NOMO-1 treated with DMSO at 0.1 percent for 48 hours (cell line): ENCODE data around the gene MPHOSPH8.
A peak's percentile ranks its signal among the peaks of the same experiment; 100 is the strongest.
"Not testable (repeated sequence)": the region's sequence is repeated elsewhere in the genome, so short reads cannot be mapped to it uniquely, and the experiment has no call there.

Experiments
- DNase-seq: peaks from one replicate; lab custom pipeline; 2025; ENCODE audit not compliant: unreplicated experiment; lab: John Stamatoyannopoulos, UW

MPHOSPH8 gene

DNA sequence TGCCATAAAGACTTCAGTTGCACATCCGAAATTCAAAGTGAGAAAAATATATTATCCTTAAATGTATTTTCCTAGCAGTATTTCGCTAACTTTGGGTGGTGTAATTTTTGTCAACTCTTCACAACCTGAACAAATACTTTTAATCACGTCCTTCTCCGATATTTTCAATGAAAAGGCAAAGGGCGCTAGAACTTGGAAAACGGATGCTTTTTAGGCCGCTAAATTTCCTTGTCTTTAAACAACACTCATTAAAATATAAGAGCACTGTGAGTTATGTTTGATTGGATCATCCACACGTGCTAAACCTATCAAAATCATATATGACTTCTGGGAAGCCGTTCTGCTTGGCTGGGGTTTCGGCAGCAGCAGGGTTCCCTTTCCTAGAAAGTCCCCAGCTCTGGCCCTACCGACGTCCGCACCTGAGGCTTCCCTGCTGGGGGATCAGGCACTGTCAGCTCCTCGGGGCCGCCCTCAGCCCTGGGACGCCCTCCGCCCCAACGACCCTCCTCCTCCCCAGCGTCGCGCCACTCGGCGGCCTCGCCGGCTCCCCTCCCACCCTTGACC, 462 bp upstream of the MPHOSPH8 start:
- DNase-seq = peak; percentile 84

DNA sequence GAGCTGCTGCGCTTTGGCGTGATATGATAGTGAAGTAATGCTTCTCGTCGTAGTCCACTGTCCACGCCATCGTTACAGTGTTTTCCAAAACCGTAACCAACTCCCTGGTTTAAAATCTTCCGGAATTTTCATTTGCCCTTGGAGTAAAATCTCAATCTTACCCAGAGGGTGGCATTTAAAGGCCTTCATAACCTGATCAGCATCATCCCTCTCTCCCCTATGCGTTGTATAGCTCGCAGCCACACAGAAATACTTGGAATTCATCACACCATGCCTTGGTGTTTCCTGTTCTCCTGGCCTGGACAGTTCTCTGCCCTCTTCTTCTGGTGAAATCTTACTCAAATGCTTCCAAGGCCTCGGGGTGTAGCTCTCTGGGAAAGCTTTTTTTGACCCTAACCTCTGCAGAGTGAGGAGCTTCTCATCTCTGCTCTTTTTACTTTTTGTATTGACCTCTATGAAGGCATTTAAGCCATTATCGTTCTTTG, 839 bp downstream of the MPHOSPH8 start:
- no peak for DNase-seq

DNA sequence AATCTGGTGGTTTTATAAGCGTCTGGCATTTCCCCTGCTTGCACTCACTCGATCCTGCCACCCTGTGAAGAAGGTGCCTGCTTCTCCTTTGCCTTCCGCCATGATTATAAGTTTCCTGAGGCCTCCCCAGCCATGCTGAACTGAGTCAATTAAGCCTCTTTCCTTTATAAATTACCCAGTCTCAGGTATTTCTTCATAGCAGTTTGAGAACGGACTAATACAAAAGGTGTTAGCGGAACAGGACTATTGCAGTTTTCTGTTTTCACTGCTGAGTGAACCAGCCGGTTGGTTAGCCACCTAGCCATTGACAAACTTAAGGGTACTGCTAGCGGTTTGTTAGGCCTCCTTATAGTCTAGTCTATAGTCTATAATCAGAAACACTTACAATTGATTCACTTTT, 2.5 kb downstream of the MPHOSPH8 start:
- DNase-seq = not testable (repeated sequence)

DNA sequence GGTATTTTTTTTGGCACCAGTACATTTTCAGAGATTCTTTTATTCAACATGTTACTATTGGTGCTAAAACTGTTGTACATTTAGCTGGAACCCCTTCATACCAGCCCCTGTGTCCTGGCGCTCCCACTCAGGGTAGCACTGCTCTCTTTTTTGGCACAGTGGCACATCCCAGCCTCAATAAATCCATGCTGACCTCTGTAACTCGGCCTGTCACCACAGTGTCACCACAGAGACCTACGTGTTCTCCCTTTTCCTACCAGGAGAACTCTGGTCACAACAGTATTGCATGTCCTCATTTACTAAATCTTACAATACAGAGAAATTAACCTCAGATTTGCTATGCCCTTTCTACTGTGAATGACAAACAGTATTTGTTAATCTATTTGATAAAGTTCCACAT, 10.2 kb downstream of the MPHOSPH8 start:
- no peak for DNase-seq

DNA sequence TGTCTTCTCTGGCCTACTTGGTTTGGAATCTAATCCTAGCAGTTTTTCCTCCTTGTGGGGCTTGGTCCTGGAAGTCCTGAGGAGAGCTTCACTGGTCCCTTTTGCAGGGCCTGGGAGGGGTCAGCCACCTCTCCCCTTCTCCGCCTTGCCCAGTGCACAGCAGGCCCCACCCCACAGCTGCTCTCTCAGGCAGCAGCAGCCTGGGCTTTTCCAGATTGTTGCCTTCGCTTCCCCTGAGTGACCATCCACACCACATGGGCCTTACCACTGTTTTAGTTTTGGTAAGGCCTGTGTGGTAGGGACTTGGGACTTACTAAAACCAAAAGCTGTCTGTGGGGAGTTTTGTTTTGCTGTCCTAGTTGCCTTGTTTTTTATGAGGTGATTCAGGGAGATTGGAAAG, 11.5 kb downstream of the MPHOSPH8 start:
- no peak for DNase-seq

DNA sequence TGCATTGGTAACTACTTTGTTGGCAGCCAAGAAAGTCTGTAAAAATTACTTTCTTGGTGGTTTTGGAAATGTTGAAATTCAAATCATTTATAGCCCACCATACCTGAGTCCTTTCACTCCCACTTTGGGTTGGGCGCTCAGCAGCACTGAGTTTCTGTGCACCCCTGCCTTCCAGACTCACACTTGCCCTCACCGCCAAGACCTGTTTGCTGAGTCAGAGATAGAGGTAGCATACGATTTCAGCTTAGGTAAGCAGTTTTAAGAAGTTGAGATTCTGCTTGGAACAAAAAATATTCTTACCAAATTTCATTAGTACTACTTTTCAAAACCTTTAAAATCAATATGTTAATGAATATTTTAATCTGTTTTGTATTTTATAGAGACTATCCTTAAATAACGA, 12.6 kb downstream of the MPHOSPH8 start:
- DNase-seq = no peak

DNA sequence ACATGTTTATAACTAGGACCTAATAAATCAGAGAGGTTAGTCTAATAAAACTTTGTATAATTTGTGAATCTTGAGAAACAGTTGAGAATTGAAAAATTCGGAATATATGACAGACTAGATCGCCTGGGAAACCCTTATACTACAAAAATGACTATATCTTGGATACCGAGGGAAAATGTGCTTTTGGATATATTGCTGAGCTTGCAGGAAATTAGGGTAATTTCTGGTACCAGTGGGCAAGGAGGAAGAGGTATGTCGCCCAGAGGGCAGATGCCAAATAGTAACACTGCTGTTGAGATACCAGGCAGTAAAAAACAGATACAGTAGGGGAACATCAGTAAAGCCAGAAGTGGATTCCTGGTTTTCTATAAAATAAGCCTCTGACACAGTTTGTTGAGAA, 17.3 kb downstream of the MPHOSPH8 start:
- no peak for DNase-seq

DNA sequence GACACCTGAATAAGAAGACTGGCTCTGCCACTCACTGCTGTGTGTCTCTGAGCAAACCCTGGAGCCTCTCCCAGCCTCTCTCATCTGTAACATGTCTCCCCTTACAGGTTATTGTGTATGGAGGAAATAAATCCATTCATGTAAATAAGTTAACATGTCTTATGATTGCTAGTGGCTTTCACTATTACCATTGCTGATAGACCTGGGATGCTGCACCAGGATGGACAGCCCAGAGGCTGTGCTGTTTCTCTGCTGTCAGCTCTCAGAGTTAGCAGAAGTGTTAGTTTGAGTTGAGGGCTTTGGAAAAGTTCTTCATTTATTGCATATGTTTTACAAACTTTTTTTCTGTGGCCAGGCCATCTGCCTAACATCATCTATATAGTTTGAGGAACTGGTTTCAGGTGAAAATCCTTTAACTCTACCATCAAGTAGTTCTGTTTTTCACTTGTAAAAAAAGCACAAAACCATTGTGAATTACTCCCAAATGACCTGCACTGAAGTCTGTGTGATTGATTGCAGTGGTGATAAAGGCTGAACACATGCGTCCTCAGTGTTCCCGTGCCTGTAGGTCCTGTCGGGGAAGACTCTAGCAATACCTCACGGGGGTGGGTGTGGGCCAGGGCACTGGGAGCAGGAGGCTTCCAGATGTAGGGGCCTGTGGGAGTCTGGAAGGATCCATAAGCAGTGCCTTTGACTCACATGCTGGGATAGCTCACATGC, 24.6 kb downstream of the MPHOSPH8 start:
- no peak for DNase-seq

DNA sequence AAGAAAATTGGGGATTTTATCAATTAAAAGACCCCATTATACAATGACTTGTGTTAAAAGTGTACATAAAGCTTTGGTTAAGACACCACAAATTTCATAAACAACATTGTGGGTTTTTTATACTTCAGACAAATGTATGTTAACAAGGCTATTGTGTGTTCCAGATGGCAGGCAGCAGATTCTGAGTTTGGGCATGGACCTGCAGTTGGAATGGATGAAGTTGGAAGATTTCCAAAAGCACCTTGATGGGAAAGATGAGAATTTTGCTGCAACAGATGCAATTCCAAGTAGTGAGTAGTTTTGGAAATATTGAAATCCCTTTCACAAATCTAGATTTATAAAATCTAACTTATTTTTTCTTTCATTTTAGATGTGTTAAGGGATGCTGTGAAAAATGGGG, 25.4 kb downstream of the MPHOSPH8 start:
- DNase-seq = no peak

DNA sequence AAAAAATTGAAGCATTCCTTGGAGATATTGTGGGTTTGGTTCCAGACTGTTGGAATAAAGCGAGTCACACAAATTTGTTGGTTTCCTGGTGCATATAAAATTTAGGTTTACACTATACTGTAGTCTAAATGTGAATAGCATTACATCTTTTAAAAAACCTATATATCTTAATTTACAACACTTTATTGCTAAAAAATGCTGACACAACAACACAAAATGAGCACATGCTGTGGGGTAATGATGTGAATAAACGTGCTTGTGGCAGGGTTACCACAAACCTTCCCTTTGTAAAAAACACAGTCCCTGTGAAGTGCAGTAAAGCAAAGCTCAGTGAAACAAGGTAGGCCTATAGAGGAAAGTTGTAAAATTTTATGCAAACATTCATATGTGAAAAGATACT, 27.7 kb downstream of the MPHOSPH8 start:
- no peak for DNase-seq

DNA sequence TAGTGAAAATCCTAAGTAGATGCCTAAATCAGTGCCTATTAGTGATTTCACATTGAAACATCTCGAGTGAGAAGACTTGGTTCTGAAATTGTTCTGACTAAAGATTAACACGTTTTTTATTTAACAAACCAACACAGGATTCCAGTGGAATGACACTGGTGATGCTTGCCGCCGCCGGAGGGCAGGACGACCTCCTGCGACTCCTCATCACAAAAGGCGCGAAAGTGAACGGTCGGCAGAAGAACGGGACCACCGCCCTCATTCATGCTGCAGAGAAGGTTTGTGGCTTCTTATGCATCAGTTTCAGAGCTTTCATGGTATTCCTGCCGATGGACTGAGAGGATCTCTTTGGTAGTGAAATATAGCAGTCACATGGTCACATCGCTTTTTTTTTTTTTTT, 28.1 kb downstream of the MPHOSPH8 start:
- no peak for DNase-seq

DNA sequence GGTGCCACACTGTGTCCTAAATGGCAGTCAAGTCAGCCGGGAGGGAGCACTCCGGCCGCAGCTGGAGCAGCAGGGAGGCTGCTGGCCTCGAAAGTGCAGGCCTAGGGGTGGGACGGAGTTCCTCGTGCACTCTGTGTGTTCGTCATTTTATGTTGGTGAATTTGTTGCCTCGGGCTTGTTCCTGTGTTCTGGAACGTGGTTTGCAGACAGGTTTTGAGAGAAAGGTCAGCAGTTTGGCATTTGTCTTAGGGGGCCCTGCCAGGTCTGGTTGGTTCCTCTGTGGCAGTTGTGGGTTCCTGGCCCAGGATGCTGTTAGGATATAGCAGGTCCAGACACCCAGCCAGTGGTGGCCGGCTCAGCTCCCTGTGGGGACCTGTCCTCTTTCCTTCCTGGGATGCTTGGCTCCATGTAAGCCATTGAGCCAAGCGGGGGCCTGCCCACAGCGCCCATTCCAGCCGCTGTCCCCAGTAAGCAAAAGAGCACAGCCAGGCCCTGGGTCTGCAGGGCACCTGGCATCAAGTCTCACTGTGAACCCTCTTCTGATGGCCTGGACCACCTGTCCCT, 30.0 kb downstream of the MPHOSPH8 start:
- no peak for DNase-seq

DNA sequence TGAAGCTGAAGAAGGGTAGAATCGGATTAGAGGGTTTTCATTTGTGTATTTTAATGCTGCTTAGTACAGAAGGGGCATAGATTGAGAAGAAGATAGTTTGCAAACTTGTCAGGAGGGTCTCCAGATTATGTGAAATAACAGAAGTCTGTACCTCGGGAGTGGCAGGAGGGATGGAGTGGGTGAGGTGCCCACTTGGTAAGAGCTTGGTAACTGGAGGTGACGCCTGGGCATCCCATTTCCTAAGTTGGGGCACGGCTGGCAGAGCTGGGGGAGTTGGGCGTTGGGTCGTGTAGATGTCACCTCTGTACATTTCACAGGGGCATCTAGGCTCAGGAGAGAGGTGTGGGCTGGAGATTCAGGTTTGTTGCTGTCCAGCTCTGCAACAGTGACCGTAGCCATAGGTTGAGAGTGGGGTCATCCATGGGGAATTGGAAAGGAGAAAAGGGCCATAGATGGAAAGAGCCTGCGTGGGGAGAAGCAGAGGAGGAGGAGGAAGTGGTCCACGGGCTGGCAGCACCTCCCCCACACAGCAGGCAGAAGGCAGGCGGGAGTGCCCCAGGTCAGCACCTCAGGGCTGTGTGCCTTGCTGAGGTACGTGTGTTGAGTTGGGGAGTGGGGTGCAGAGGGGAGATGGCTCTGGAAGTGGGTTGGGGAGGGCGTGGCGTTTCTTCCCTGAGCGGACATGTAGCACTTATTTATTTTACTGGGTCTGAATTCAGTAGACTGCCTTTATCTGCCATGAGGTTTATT, 31.2 kb downstream of the MPHOSPH8 start:
- DNase-seq = no peak

DNA sequence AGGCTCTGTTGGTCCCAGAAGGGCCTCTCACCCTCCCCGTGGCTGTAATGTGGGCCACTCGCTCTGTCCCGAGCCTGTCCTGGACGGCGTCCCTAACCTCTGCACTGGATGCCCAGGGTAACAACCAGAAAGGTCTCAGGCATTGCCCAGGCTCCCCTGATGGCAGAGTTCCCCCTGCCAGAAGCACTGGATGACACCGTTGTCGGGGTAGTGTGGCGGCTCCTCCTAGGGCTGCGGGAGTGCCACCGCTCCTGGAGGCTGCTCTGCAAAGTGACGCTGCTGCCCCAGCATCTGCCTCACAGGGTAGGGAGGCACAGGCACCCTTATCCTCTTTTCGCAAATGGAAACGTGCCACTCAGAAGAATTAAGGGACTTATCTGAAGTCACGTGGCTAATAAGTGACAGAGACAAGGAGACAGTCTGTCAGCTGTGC, 32.0 kb downstream of the MPHOSPH8 start:
- no peak for DNase-seq

DNA sequence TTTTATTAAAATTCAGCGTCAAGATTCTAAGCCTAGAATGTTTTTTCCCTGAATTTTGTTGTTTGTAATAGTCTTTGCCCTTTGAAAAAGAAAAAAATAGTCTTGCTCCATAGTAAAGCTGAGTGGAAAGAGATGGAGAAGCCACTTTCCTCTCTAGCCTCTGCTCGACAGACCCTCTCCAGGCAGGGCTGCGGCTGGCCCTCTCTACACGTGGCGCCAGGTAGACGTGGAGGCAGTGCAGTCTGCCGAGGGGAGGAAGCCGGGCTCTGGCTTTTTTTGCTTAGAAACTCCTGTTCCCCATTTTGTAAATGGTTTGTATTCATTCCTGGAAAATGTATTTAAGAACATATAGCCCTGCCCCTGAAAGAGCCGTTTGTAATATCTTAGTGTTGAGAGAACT, 35.3 kb downstream of the MPHOSPH8 start:
- DNase-seq = no peak

DNA sequence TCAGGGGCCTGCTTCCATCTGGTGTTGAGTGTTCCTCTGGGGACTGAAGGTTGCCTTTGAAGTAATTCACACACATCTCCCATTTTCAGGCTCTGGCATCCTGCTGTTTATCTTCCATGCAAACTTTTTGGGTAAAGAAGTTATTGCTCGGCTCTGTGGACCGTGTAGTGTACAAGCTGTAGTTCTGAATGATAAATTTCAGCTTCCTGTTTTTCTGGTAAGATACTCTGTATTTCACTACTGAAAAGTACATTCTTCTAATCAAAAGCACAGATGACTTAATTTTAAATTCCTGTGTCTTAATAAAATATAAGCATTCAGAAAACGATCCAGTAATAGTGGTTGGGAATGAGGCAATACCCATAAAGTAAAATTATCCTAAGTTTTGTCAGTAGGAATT, 36.7 kb downstream of the MPHOSPH8 start:
- DNase-seq = no peak

DNA sequence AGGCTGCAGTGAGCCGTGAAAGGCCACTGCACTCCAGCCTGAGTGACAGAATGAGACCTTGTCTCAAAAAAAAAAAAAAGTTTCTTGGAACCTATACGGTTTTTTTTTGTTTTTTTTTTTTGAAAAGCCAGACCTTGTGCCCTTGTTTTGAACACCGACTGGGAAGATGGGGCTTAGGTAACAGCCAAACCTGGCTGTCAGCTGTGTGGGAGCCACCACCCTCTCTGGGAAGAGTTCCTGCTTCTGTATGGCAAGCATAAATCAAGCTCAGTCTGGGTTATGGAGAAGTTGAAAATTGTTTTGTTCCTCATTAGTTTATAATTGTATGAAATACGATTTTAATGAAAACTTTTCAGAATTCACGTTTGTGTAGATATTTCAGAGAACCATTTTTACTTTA, 39.5 kb downstream of the MPHOSPH8 start:
- peak; percentile 40 for DNase-seq

DNA sequence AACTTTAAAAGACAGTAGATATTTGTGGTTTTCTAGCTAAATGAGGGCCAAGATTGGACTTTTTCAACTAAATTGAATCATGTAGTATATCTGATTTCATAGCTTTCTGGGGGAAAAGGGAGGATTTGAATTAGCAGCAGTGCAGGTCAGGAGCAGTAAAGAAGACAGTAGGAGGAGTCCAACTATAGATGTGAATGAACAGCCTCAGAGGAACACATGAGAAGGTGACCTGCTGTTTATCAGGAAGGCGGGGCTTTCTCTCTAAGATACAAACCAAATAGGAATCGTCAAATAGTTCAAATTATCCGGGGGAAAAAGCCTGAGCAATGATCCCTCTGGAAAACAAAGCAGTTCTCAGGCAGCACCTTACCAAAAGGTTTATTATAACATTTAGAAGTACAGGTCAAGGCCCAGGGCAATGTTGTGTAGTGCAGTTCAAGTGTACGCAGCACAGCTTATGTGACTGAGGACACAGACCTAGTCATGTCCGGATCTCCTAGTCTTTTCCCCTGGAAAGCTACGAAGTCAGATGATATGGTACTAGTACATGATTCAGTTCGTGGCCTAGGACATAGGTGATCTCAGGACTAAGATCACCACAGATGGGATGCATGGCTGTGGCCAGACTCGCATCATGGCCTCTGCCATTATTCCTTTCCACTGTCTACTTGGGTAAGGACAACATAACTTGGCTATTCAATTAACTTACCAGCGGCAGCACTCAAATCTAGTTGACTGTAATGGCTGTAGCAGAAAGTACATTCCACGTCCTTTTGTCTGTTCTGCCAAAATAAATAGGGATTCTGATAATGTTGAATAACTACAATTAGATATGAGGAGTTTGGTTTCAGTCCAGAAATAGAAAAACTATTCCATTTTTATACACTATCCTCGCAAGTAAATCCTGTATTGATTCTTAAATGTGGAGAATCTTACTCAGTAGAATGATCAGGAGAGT, 40.3 kb downstream of the MPHOSPH8 start:
- DNase-seq = no peak

DNA sequence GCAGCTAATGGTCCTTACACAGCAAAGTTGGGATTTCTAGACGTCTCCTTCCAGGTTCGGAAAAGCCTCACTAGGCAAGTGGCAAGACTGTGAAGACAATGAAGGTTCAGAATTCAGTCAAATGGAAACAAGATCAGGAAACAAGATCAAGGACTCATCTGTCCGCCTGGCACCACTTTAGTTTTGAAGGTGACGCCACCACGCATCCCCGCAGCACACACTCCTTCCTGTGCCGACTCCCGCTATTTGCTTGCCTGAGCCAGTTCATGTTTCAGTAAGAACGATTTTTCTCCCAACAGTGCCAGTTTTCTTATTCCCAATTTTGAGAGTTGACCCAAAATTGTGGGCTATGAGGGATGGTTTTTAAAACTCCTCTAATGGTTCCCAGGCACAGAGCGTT, 41.4 kb downstream of the MPHOSPH8 start:
- no peak for DNase-seq

DNA sequence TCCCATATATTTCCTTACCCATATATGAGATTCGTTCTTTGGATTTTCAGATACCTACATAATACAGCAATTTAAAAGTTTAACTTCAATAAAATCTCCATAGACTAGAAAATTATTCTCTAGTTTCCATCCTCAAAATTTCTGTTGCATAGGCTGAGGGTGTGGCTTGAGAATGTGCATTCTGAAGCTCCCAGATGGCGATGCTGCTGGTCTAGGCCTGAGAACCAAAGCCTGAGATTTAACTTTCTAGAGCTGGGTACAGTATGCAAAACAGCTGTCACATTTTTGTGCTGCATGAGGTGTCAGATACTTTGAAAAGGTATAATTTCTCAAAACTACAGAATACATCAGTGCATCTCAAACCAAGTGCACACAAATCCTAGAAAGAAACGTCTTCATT, 42.7 kb downstream of the MPHOSPH8 start:
- DNase-seq = no peak

DNA sequence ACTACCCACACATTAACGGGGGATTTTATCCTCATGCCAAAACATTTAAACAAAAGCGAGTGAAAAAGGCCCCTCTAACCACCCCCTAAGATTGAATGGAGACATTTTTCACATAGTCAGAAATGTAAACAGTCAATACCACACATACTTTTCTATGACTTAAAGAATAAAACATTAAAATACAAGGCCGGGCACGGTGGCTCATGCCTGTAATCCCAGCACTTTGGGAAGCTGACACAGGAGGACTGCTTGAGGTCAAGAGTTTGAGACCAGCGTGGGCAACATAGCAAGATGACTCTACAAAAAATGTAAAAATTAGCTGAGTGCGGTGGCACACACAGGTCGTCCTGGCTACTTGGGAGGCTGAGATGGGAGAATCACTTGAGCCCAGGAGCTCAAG, 47.3 kb downstream of the MPHOSPH8 start:
- no peak for DNase-seq
